HepG2 (cell line): ENCODE measurements around the gene CCDC150. TPM values are rescaled to one million over a fixed set of nuclear protein-coding genes. Genes with fewer than 3 reads are reported as not detected.
A peak's percentile ranks its signal among the peaks of the same experiment; 100 is the strongest.
"Not testable (repeated sequence)": the region's sequence is repeated elsewhere in the genome, so short reads cannot be mapped to it uniquely, and the experiment has no call there.

ENCODE experiments used
- ATAC-seq: fragments of 200-7000 bp; cut with Tn5 transposase; 3 replicates; pipeline ENCODE4 v1.9.1; 2020; ENCODE audit warnings: mild to moderate bottlenecking, moderate library complexity
- BruUV-seq: library from RNA; stranded (reverse); fragments of 400-500 nt; replicated peaks from 2 replicates; lab custom pipeline; 2021; lab: Mats Ljungman, UMichigan
- CTCF ChIA-PET: fragments of 300-600 bp; formaldehyde crosslinking; extraction: SDS; loops from one replicate; lab custom pipeline; 2021; ENCODE audit warnings: low total read pairs, inconsistent platforms, low intra/inter-chr PET ratio; lab: Yijun Ruan, JAX
- POLR2A ChIA-PET: fragments of 350-600 bp; sonication (Branson Sonifier 250); formaldehyde crosslinking; loops from one replicate; lab custom pipeline; 2020; ENCODE audit warnings: antibody characterized with exemption, inconsistent platforms; lab: Yijun Ruan, JAX
- DNase-seq: peaks from one replicate; pipeline ENCODE4 v3.0.0-alpha.2; 2015; ENCODE audit warnings: low spot score
- FAIRE-seq: peaks from 3 replicates; lab custom pipeline; 2011; peaks lifted over from hg19 to GRCh38; lab: Jason Lieb, UNC
- H2AFZ ChIP-seq: one replicate; pipeline ENCODE4 v1.6.1; 2011; ENCODE audit warnings: low read length, inconsistent platforms
- H3K27ac ChIP-seq: fragments of 300-600 bp; 3 replicates; pipeline ENCODE4 v1.8.0; 2011; ENCODE audit warnings: mixed run types, mild to moderate bottlenecking, mixed read lengths, low read length, inconsistent platforms; ENCODE audit not compliant: insufficient read depth; ENCODE audit errors: extremely low read length
- H3K27me3 ChIP-seq, 2 experiments: fragments of 200-600 bp in 1 of 2; 2 replicates in 1 of 2; 3 replicates in 1 of 2; pipeline versions ENCODE4 v1.6.0 to v1.8.0; 2011; ENCODE audit warnings: low read length in 2 of 2, mild to moderate bottlenecking in 2 of 2, moderate library complexity in 2 of 2, inconsistent platforms in 1 of 2; ENCODE audit not compliant: insufficient read depth in 2 of 2, control insufficient read depth in 1 of 2
- H3K36me3 ChIP-seq, 2 experiments: fragments of 200-600 bp in 1 of 2; replicated peaks in 1 of 2; 2 replicates in 1 of 2; 3 replicates in 1 of 2; pipeline versions ENCODE4 v1.5.1 to v1.8.0; 2011; ENCODE audit warnings: low read length in 2 of 2, inconsistent platforms in 1 of 2; ENCODE audit not compliant: insufficient read depth in 2 of 2, control insufficient read depth in 1 of 2
- H3K4me1 ChIP-seq: 2 replicates; pipeline ENCODE4 v1.5.1; 2012; ENCODE audit warnings: low read length, inconsistent platforms; ENCODE audit not compliant: insufficient read depth
- H3K4me2 ChIP-seq: 2 replicates; pipeline ENCODE4 v1.6.0; 2011; ENCODE audit warnings: low read depth, low read length, inconsistent platforms
- H3K4me3 ChIP-seq, 3 experiments: fragments of 200-600 bp in 1 of 3; sonication (generic), shearing (Covaris generic) in 1 of 3; replicated peaks in 1 of 3; 2 replicates each; pipeline ENCODE4 v1.5.1; 2011 to 2016; ENCODE audit warnings: low read length in 3 of 3, inconsistent platforms in 2 of 3, low read depth in 2 of 3, mild to moderate bottlenecking in 2 of 3, control low read depth in 1 of 3, mixed read lengths in 1 of 3; ENCODE audit not compliant: insufficient read depth in 1 of 3
- H3K79me2 ChIP-seq: one replicate; pipeline ENCODE4 v1.6.1; 2011; ENCODE audit warnings: low read length, inconsistent platforms; ENCODE audit not compliant: insufficient read depth
- H3K9ac ChIP-seq: 2 replicates; pipeline ENCODE4 v1.6.0; 2011; ENCODE audit warnings: mild to moderate bottlenecking, low read depth, low read length, inconsistent platforms; ENCODE audit not compliant: insufficient read depth
- H3K9me3 ChIP-seq: 2 replicates; pipeline ENCODE4 v1.5.1; 2012; ENCODE audit warnings: mild to moderate bottlenecking, low read length
- H4K20me1 ChIP-seq: 2 replicates; pipeline ENCODE4 v1.6.0; 2011; ENCODE audit warnings: inconsistent platforms, mild to moderate bottlenecking, low read length, moderate library complexity; ENCODE audit not compliant: insufficient read depth
- EHMT2 ChIP-seq: fragments of 200-600 bp; sonication (generic); IDR thresholded peaks from 2 replicates; pipeline ENCODE4 v1.7.0; 2017; ENCODE audit warnings: antibody characterized with exemption, low read depth, low read length, borderline replicate concordance
- KDM1A ChIP-seq: IDR thresholded peaks from 2 replicates; pipeline ENCODE4 v1.6.1; 2016; ENCODE audit warnings: missing compliant biosample characterization
- RFXAP ChIP-seq: sonication (generic); formaldehyde crosslinking; IDR thresholded peaks from 2 replicates; pipeline ENCODE4 v1.4.0; 2020; ENCODE audit warnings: missing genetic modification reagents, borderline replicate concordance
- ZNF644 ChIP-seq: IDR thresholded peaks from 2 replicates; pipeline ENCODE4 v1.6.1; 2016; ENCODE audit warnings: low read depth
- ZNF782 ChIP-seq: sonication (generic); formaldehyde crosslinking; IDR thresholded peaks from 2 replicates; pipeline ENCODE4 v1.4.0; 2020; ENCODE audit warnings: missing genetic modification reagents, mild to moderate bottlenecking, borderline replicate concordance
- WGBS: methylation state at CpG from one replicate; pipeline ENCODE4 v1.1.6; 2017; ENCODE audit warnings: low lambda C conversion rate; 5-methylcytosine and 5-hydroxymethylcytosine counted together
- in situ Hi-C: cut with HindIII; loops from 2 replicates; pipeline ENCODE4 v1.10.0; 2017; ENCODE audit warnings: low pct_unique_long_range_greater_than_20kb; ENCODE audit not compliant: extremely low pct_ligation_motif_present
- intact Hi-C: fragments of 100-400 bp; cut with micrococcal nuclease; formaldehyde crosslinking; loops from one replicate; pipeline ENCODE4 v1.10.0; 2022; ENCODE audit not compliant: unreplicated experiment
- polyA plus RNA-seq, 8 experiments: library from polyadenylated mRNA; depleted of rRNA in 3 of 8; stranded (reverse) in 7 of 8; unstranded in 1 of 8; fragments of >200 nt; fragmentation: Illumina TruSeq in 4 of 8; extraction: Trizol in 4 of 8; gene quantifications; 2 replicates each; pipeline versions ENCODE4 v1.2.1 to v1.2.3, GENCODE V29; 2011 to 2016; ENCODE audit warnings: low read depth in 4 of 8, missing spikeins in 1 of 8, mixed read lengths in 1 of 8; ENCODE audit not compliant: insufficient read depth in 1 of 8
- total RNA-seq, 5 experiments: library from RNA; depleted of rRNA; stranded (reverse); fragments of >200 nt; fragmentation: Illumina TruSeq; extraction: Trizol; gene quantifications; 2 replicates each; pipeline ENCODE4 v1.2.3, GENCODE V29; 2016; ENCODE audit warnings: low read depth in 1 of 5

Gene CCDC150
- total and polyA plus RNA-seq, 2 of the 13 experiments (the other 11 are each of a cell fraction or from before 2014, with no cell fraction given) = 14.9 to 32.6 TPM

DNA sequence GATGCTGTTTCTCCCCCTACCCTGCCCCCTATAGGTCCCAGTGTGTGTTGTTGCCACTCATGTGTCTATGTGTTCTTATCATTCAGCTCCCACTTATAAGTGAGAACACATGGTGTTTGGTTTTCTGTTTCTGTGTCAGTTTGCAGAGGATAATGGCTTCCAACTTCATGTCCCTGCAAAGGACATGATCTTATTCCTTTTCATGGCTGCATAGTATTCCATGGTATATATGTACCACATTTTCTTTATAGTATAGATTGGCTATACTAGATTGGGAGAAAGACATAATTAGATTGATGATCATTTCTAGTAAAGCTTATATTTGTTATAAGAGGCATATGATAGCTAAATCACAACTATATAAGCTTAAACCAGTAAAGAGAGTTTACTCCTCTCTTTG lies 97.1 kb downstream of the CCDC150 start:
- ATAC-seq (peak; percentile 47; the same call in 2 of the 3 replicates), FAIRE-seq (peak; percentile 32)
- H3K9me3 ChIP-seq, POLR2A ChIA-PET, H3K79me2 ChIP-seq, BruUV-seq, H3K4me3 ChIP-seq, H4K20me1 ChIP-seq, H3K9ac ChIP-seq, CTCF ChIA-PET, H3K27me3 ChIP-seq, in situ Hi-C loops, H3K27ac ChIP-seq, H2AFZ ChIP-seq, DNase-seq, intact Hi-C loops, H3K4me2 ChIP-seq: not testable (repeated sequence)
- H3K4me1 ChIP-seq = peaks cover 14% of the 10 kb centered on the region; the same call in 1 of the 2 replicates
- peaks cover 0 to 13% of the 10 kb centered on the region in 2 experiments; a peak in 2 of 5 replicates for H3K36me3 ChIP-seq
- 0 out of 2 replicates have a peak, but pooled peaks have one; percentile 10 for TF ChIP-seq KDM1A (CRISPR knock-in tag)

DNA sequence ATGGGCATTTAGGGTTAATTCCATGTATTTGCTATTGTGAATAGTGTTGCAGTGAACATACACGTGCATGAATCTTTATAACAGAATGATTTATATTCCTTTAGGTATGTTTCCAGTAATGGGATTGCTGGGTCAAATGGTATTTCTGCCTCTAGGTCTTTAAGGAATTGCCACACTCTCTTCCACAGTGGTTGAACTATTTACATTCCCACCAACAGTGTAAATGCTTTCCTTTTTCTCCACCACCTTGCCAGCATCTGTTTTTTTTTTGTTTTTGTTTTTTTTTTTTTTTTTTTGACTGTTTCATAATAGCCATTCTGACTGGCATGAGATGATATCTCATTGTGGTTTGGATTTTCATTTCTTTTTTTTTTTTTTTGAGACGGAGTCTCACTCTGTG lies 97.5 kb downstream of the CCDC150 start:
- Histone ChIP-seq H3K4me2 (no peak overlapping the region), H3K27me3 (no peaks in the 10 kb centered on the region)
- no peak for FAIRE-seq
- TF ChIP-seq EHMT2 (no peak), RFXAP (CRISPR knock-in tag) (no peak), ZNF782 (CRISPR knock-in tag) (no peak), ZNF644 (CRISPR knock-in tag) (no peak)
- TF ChIP-seq, all 625 proteins: peak for 0
- no peak overlapping the region for H3K4me3 ChIP-seq
- no peak overlapping the region for H3K27ac ChIP-seq
- WGBS = 90% methylated on average over 2 of the region's 2 CpGs
- no peak for ATAC-seq
- H3K9ac ChIP-seq = no peak overlapping the region
- POLR2A ChIA-PET = no interaction called here
- in situ Hi-C loops (no loop called here), intact Hi-C loops (no loop called here)
- no peak for DNase-seq
- H2AFZ ChIP-seq = no peak overlapping the region
- no peaks in the 10 kb centered on the region for H4K20me1 ChIP-seq
- H3K9me3 ChIP-seq = no peaks in the 10 kb centered on the region
- CTCF ChIA-PET = no interaction called here
- no TSS peak for BruUV-seq
- H3K4me1 ChIP-seq = peaks cover 18% of the 10 kb centered on the region; the same call in 1 of the 2 replicates
- no peaks in the 10 kb centered on the region for H3K79me2 ChIP-seq
- peaks cover 0 to 11% of the 10 kb centered on the region in 2 experiments; a peak in 2 of 5 replicates for H3K36me3 ChIP-seq
